ENCODE measurements around the gene ACHE.

ACHE gene

DNA sequence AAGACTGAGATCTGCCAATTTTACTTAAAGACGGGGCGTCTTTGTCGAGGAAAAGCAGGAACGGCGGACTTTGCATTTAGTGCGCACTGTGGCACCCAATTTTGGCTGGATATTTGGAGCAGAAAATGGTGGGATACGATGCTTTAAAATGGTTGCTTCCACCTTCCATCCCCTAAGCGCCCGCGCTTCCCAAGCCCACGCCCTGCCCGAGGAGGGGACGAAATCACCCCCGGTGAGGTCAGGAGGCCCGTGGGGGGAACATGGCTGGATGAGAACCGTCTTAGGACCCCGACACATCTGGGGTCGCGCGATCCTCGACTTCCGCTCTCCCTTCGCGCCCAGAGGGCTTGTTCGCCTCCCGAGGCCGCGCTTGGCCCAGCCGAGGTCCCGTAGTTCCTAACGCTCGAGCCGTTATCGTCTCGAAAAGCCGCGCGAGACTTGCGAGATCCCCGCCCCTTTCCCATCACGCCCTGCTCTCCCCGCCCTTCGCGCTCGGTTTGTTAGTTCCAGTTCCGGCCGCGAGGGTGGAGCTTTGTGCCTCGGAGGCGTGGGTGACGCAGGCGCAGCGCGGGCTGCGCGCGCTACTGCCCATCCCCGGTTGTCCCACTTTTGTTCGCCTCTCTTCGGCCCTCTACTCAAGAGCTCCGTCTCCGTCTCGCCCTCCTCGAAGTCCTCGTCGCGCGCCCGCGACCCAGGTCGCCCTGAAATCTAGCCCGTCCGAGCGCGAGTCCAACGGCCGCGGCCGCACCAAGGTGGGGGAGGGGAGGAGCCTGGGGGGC lies 20.9 kb downstream of the ACHE start, which contains the start of gene SRRT:
Gene SRRT (plus strand): TSS at position 527 of the 779 bp plus-strand sequence. CDS start 488 bp downstream, outside the sequence.
- Histone ChIP-seq H3K27ac (ENCODE audit: low read length) (peak within 1 kb of the TSS; percentile 100), H4K20me1 (ENCODE audit: insufficient read depth, low read length) (peaks cover 40% of the 10 kb centered on the region), H3K9ac (ENCODE audit: low read depth, low read length) (peak within 1 kb of the TSS; percentile 83), H3K79me2 (ENCODE audit: insufficient read depth, low read length) (peaks cover 66% of the 10 kb centered on the region), H3K27me3 (ENCODE audit: insufficient read depth, low read length, poor library complexity) (no peaks in the 10 kb centered on the region), H2AFZ (ENCODE audit: low read depth, low read length) (peak within 1 kb of the TSS; percentile 85), H3K9me3 (ENCODE audit: insufficient read depth, low read length, severe bottlenecking) (no peaks in the 10 kb centered on the region), H3K36me3 (ENCODE audit: insufficient read depth, low read length) (peaks cover 85% of the 10 kb centered on the region), H3K4me3 (ENCODE audit: low read depth in 1 of 2, low read length in 2 of 2) (peak within 1 kb of the TSS; percentile 99), H3K4me2 (ENCODE audit: insufficient read depth, low read length) (peak within 1 kb of the TSS; percentile 92), H3K4me1 (ENCODE audit: insufficient read depth, low read length) (peaks cover 49% of the 10 kb centered on the region)
- ATAC-seq (ENCODE audit: insufficient read depth, low read depth) (peak; percentile 92), DNase-seq (peak; percentile 99)
- TF ChIP-seq CTCF (IDR thresholded peaks at IDR 0.05; ENCODE audit: borderline replicate concordance, extremely low read depth, low read length, poor library complexity, severe bottlenecking) (peak; percentile 26), EZH2 (IDR thresholded peaks at IDR 0.05; ENCODE audit: borderline replicate concordance, low read depth, low read length, severe bottlenecking) (no peak)

DNA sequence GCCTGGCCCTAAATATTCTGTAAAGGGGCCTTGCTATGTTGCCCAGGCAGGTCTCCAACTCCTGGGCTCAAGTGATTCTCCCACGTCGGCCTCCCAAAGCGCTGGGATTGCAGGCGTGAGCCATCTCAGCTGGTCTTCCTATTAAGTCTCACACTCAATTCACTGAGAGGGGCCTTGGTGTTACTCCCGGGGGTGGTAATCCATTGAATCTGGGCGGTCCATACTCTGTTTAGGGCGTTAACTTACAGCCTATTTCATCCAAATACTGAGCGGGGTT lies 21.4 kb downstream of the ACHE start:
- Histone ChIP-seq H3K4me3 (ENCODE audit: low read depth in 1 of 2, low read length in 2 of 2) (peak overlapping the region; percentile 25 to 99), H3K36me3 (ENCODE audit: insufficient read depth, low read length) (peaks cover 81% of the 10 kb centered on the region), H3K4me1 (ENCODE audit: insufficient read depth, low read length) (peaks cover 46% of the 10 kb centered on the region), H3K27me3 (ENCODE audit: insufficient read depth, low read length, poor library complexity) (no peaks in the 10 kb centered on the region), H3K27ac (ENCODE audit: low read length) (peak overlapping the region; percentile 100), H3K79me2 (ENCODE audit: insufficient read depth, low read length) (peaks cover 61% of the 10 kb centered on the region), H3K9ac (ENCODE audit: low read depth, low read length) (peak overlapping the region; percentile 83), H3K9me3 (ENCODE audit: insufficient read depth, low read length, severe bottlenecking) (no peaks in the 10 kb centered on the region), H4K20me1 (ENCODE audit: insufficient read depth, low read length) (peaks cover 35% of the 10 kb centered on the region), H3K4me2 (ENCODE audit: insufficient read depth, low read length) (peak overlapping the region; percentile 68), H2AFZ (ENCODE audit: low read depth, low read length) (peak overlapping the region; percentile 73)
- DNase-seq (no peak), ATAC-seq (ENCODE audit: insufficient read depth, low read depth) (peak; percentile 8; the same call in 2 of the 3 replicates)
- TF ChIP-seq EZH2 (IDR thresholded peaks at IDR 0.05; ENCODE audit: borderline replicate concordance, low read depth, low read length, severe bottlenecking), result no peak
- no peak for TF ChIP-seq CTCF (IDR thresholded peaks at IDR 0.05; ENCODE audit: borderline replicate concordance, extremely low read depth, low read length, poor library complexity, severe bottlenecking)

GRCh38 chr7:100873599-100874299 lies 21.9 kb downstream of the ACHE start:
- Histone ChIP-seq H3K27me3 (ENCODE audit: insufficient read depth, low read length, poor library complexity) (no peaks in the 10 kb centered on the region), H4K20me1 (ENCODE audit: insufficient read depth, low read length) (peaks cover 33% of the 10 kb centered on the region), H3K79me2 (ENCODE audit: insufficient read depth, low read length) (peaks cover 61% of the 10 kb centered on the region), H3K4me3 (ENCODE audit: low read depth in 1 of 2, low read length in 2 of 2) (peak overlapping the region; percentile 25 to 99), H3K9me3 (ENCODE audit: insufficient read depth, low read length, severe bottlenecking) (no peaks in the 10 kb centered on the region), H3K4me1 (ENCODE audit: insufficient read depth, low read length) (peaks cover 46% of the 10 kb centered on the region), H3K9ac (ENCODE audit: low read depth, low read length) (peak overlapping the region; percentile 83), H3K36me3 (ENCODE audit: insufficient read depth, low read length) (peaks cover 80% of the 10 kb centered on the region), H3K27ac (ENCODE audit: low read length) (peak overlapping the region; percentile 100), H2AFZ (ENCODE audit: low read depth, low read length) (peak overlapping the region; percentile 73), H3K4me2 (ENCODE audit: insufficient read depth, low read length) (peak overlapping the region; percentile 68)
- ATAC-seq (ENCODE audit: insufficient read depth, low read depth) (no peak), DNase-seq (no peak)
- TF ChIP-seq EZH2 (IDR thresholded peaks at IDR 0.05; ENCODE audit: borderline replicate concordance, low read depth, low read length, severe bottlenecking) (no peak), CTCF (IDR thresholded peaks at IDR 0.05; ENCODE audit: borderline replicate concordance, extremely low read depth, low read length, poor library complexity, severe bottlenecking) (no peak)

Measured in DND-41 (cell line).